ENCODE results near the gene MGARP.

The MGARP gene

GRCh38 chr4:139223682-139224317 is 56.2 kb downstream of the MGARP start:
- H3K9me3 ChIP-seq (ENCODE audit: low read length), result no peaks in the 10 kb centered on the region

GRCh38 chr4:139222215-139222614 is 57.8 kb downstream of the MGARP start:
- Histone ChIP-seq H3K9me3 (ENCODE audit: low read length) (no peaks in the 10 kb centered on the region), H3K4me3 (ENCODE audit: low read length) (no peak overlapping the region), H3K36me3 (ENCODE audit: insufficient read depth, low read length) (no peaks in the 10 kb centered on the region), H2AFZ (ENCODE audit: low read depth, low read length) (no peak overlapping the region), H3K27me3 (ENCODE audit: insufficient read depth, low read length) (no peaks in the 10 kb centered on the region), H3K4me1 (ENCODE audit: insufficient read depth, low read length) (no peaks in the 10 kb centered on the region)

More at GRCh38 chr4:139223682-139224317, 56.2 kb downstream of the MGARP start:
- Histone ChIP-seq H3K4me3 (ENCODE audit: low read length) (no peak overlapping the region), H3K27me3 (ENCODE audit: insufficient read depth, low read length) (no peaks in the 10 kb centered on the region), H3K36me3 (ENCODE audit: insufficient read depth, low read length) (no peaks in the 10 kb centered on the region), H2AFZ (ENCODE audit: low read depth, low read length) (no peak overlapping the region), H3K4me1 (ENCODE audit: insufficient read depth, low read length) (no peaks in the 10 kb centered on the region)

GRCh38 chr4:139221687-139222086 is 58.3 kb downstream of the MGARP start:
- Histone ChIP-seq H3K36me3 (ENCODE audit: insufficient read depth, low read length) (no peaks in the 10 kb centered on the region), H2AFZ (ENCODE audit: low read depth, low read length) (no peak overlapping the region), H3K27me3 (ENCODE audit: insufficient read depth, low read length) (no peaks in the 10 kb centered on the region), H3K4me3 (ENCODE audit: low read length) (no peak overlapping the region), H3K4me1 (ENCODE audit: insufficient read depth, low read length) (no peaks in the 10 kb centered on the region), H3K9me3 (ENCODE audit: low read length) (no peaks in the 10 kb centered on the region)

- no peaks in the 10 kb centered on the region for H3K9me3 ChIP-seq (ENCODE audit: low read length)
- H3K36me3 ChIP-seq (ENCODE audit: insufficient read depth, low read length), result no peaks in the 10 kb centered on the region
- no peak overlapping the region for H3K4me3 ChIP-seq (ENCODE audit: low read length)
- no peaks in the 10 kb centered on the region for H3K4me1 ChIP-seq (ENCODE audit: insufficient read depth, low read length)
- H2AFZ ChIP-seq (ENCODE audit: low read depth, low read length), result no peak overlapping the region
- no peaks in the 10 kb centered on the region for H3K27me3 ChIP-seq (ENCODE audit: insufficient read depth, low read length)
Measured at GRCh38 chr4:139219450-139220055, 60.5 kb downstream of the MGARP start.
